ENCODE data around the gene MTCH2. TPM values are rescaled to one million over a fixed set of nuclear protein-coding genes. Genes with fewer than 3 reads are reported as not detected.
"Not testable (repeated sequence)": the region's sequence is repeated elsewhere in the genome, so short reads cannot be mapped to it uniquely, and the experiment has no call there.

Gene MTCH2
- total and polyA plus RNA-seq, 4 experiments from 2014 or later, result 23.6 to 66.8 (median 41.3) TPM

- H3K9me3 Mint-ChIP-seq; H3K27ac ChIP-seq (ENCODE audit: low read depth, low read length); H3K27me3 ChIP-seq (ENCODE audit: insufficient read depth, low read length); DNase-seq; H3K9me3 ChIP-seq (ENCODE audit: control insufficient read depth in 1 of 2, low read length in 2 of 2); H3K36me3 ChIP-seq (ENCODE audit: insufficient read depth, low read length); CTCF ChIA-PET (ENCODE audit: partially characterized antibody); H3K27me3 Mint-ChIP-seq; H3K4me3 ChIP-seq (ENCODE audit: low read length in 2 of 2): not testable (repeated sequence)
- peaks cover 23% of the 10 kb centered on the region for H3K4me1 ChIP-seq (ENCODE audit: insufficient read depth, low read length)
- POLR2A ChIA-PET (ENCODE audit: partially characterized antibody), result interaction anchor here (2.4 kb wide), 1 partner anchor 75 kb away, joined by 7 read pairs; the partner anchor contains the start of gene AGBL2
- peaks cover 11 to 31% (median 18%) of the 10 kb centered on the region in 4 donors for H3K4me1 Mint-ChIP-seq
- H3K36me3 Mint-ChIP-seq, result peaks cover 18 to 27% of the 10 kb centered on the region in 2 donors
- H3K4me3 Mint-ChIP-seq, result peak overlapping the region in 7 of 8 donors; percentile 10 to 98 (median 35)
- intact Hi-C loops (cut with micrococcal nuclease), result loop anchor here (5.0 kb wide), 1 partner anchor 73 kb away; the partner anchor contains the start of gene PTPMT1
- peak overlapping the region in 3 of 7 donors; percentile 53 to 95 (median 84) for H3K27ac Mint-ChIP-seq
Observed at GRCh38 chr11:47640506-47640905, 1.9 kb downstream of the MTCH2 start.

GRCh38 chr11:47636331-47636730, 6.0 kb downstream of the MTCH2 start:
- DNase-seq; H3K27ac ChIP-seq (ENCODE audit: low read depth, low read length); H3K9me3 Mint-ChIP-seq; H3K4me3 ChIP-seq (ENCODE audit: low read length in 2 of 2); H3K27me3 ChIP-seq (ENCODE audit: insufficient read depth, low read length); H3K9me3 ChIP-seq (ENCODE audit: control insufficient read depth in 1 of 2, low read length in 2 of 2); H3K4me3 Mint-ChIP-seq; H3K27me3 Mint-ChIP-seq; intact Hi-C loops (cut with micrococcal nuclease); H3K27ac Mint-ChIP-seq: not testable (repeated sequence)
- CTCF ChIA-PET (ENCODE audit: partially characterized antibody), result interaction anchor here (0.7 kb wide), 1 partner anchor 400 kb away, joined by 3 read pairs; no protein-coding TSS in a partner anchor
- Mint-ChIP-seq H3K36me3 (peaks cover 35 to 45% of the 10 kb centered on the region in 2 donors), H3K4me1 (peaks cover under 1 to 13% (median 7%) of the 10 kb centered on the region in 4 donors)
- peaks cover 32% of the 10 kb centered on the region for H3K36me3 ChIP-seq (ENCODE audit: insufficient read depth, low read length)
- peaks cover 10% of the 10 kb centered on the region for H3K4me1 ChIP-seq (ENCODE audit: insufficient read depth, low read length)
- POLR2A ChIA-PET (ENCODE audit: partially characterized antibody), result interaction anchor here (0.6 kb wide), 1 partner anchor 1710 kb away, joined by 3 read pairs; no protein-coding TSS in a partner anchor

- Mint-ChIP-seq H3K9me3 (no peaks in the 10 kb centered on the region), H3K27ac (peak overlapping the region in 1 of 7 donors; percentile 36), H3K4me1 (no peaks in the 10 kb centered on the region), H3K4me3 (no peak overlapping the region), H3K27me3 (no peaks in the 10 kb centered on the region), H3K36me3 (peaks cover 39 to 67% of the 10 kb centered on the region in 2 donors)
- Histone ChIP-seq H3K36me3 (ENCODE audit: insufficient read depth, low read length) (peaks cover 55% of the 10 kb centered on the region), H3K27ac (ENCODE audit: low read depth, low read length) (no peak overlapping the region), H3K4me1 (ENCODE audit: insufficient read depth, low read length) (no peaks in the 10 kb centered on the region), H3K4me3 (ENCODE audit: low read length in 2 of 2) (no peak overlapping the region), H3K9me3 (ENCODE audit: control insufficient read depth in 1 of 2, low read length in 2 of 2) (no peaks in the 10 kb centered on the region), H3K27me3 (ENCODE audit: insufficient read depth, low read length) (no peaks in the 10 kb centered on the region)
- intact Hi-C loops (cut with micrococcal nuclease), result no loop called here
- DNase-seq, result no peak
- CTCF ChIA-PET (ENCODE audit: partially characterized antibody), result no interaction called here
- POLR2A ChIA-PET (ENCODE audit: partially characterized antibody), result interaction anchor here (0.6 kb wide), 1 partner anchor 615 kb away, joined by 4 read pairs; no protein-coding TSS in a partner anchor
Observed at GRCh38 chr11:47631473-47631872, 10.9 kb downstream of the MTCH2 start.

GRCh38 chr11:47628026-47628425, 14.3 kb downstream of the MTCH2 start:
- Mint-ChIP-seq H3K36me3 (peaks cover 42 to 69% of the 10 kb centered on the region in 2 donors), H3K27ac (no peak overlapping the region), H3K4me1 (no peaks in the 10 kb centered on the region), H3K9me3 (no peaks in the 10 kb centered on the region), H3K4me3 (no peak overlapping the region), H3K27me3 (no peaks in the 10 kb centered on the region)
- Histone ChIP-seq H3K4me1 (ENCODE audit: insufficient read depth, low read length) (no peaks in the 10 kb centered on the region), H3K9me3 (ENCODE audit: control insufficient read depth in 1 of 2, low read length in 2 of 2) (no peaks in the 10 kb centered on the region), H3K36me3 (ENCODE audit: insufficient read depth, low read length) (peaks cover 57% of the 10 kb centered on the region), H3K4me3 (ENCODE audit: low read length in 2 of 2) (no peak overlapping the region), H3K27ac (ENCODE audit: low read depth, low read length) (no peak overlapping the region), H3K27me3 (ENCODE audit: insufficient read depth, low read length) (no peaks in the 10 kb centered on the region)
- intact Hi-C loops (cut with micrococcal nuclease), result no loop called here
- CTCF ChIA-PET (ENCODE audit: partially characterized antibody), result no interaction called here
- no peak for DNase-seq
- POLR2A ChIA-PET (ENCODE audit: partially characterized antibody), result no interaction called here

- no peak for DNase-seq
- Mint-ChIP-seq H3K4me1 (no peaks in the 10 kb centered on the region), H3K4me3 (no peak overlapping the region), H3K27ac (no peak overlapping the region), H3K36me3 (peaks cover 41 to 70% of the 10 kb centered on the region in 2 donors), H3K27me3 (no peaks in the 10 kb centered on the region), H3K9me3 (no peaks in the 10 kb centered on the region)
- Histone ChIP-seq H3K27me3 (ENCODE audit: insufficient read depth, low read length) (no peaks in the 10 kb centered on the region), H3K9me3 (ENCODE audit: control insufficient read depth in 1 of 2, low read length in 2 of 2) (no peaks in the 10 kb centered on the region), H3K4me1 (ENCODE audit: insufficient read depth, low read length) (no peaks in the 10 kb centered on the region), H3K4me3 (ENCODE audit: low read length in 2 of 2) (no peak overlapping the region), H3K36me3 (ENCODE audit: insufficient read depth, low read length) (peaks cover 65% of the 10 kb centered on the region), H3K27ac (ENCODE audit: low read depth, low read length) (no peak overlapping the region)
- CTCF ChIA-PET (ENCODE audit: partially characterized antibody), result interaction anchor here (0.7 kb wide), 1 partner anchor 214 kb away, joined by 3 read pairs; no protein-coding TSS in a partner anchor
- POLR2A ChIA-PET (ENCODE audit: partially characterized antibody), result no interaction called here
- intact Hi-C loops (cut with micrococcal nuclease), result no loop called here
Observed at GRCh38 chr11:47626234-47626633, 16.1 kb downstream of the MTCH2 start.

- H3K4me1 Mint-ChIP-seq, result no peaks in the 10 kb centered on the region
- Histone ChIP-seq H3K36me3 (ENCODE audit: insufficient read depth, low read length) (peaks cover 39% of the 10 kb centered on the region), H3K9me3 (ENCODE audit: control insufficient read depth in 1 of 2, low read length in 2 of 2) (no peaks in the 10 kb centered on the region), H3K27ac (ENCODE audit: low read depth, low read length) (no peak overlapping the region), H3K4me1 (ENCODE audit: insufficient read depth, low read length) (no peaks in the 10 kb centered on the region), H3K4me3 (ENCODE audit: low read length in 2 of 2) (no peak overlapping the region), H3K27me3 (ENCODE audit: insufficient read depth, low read length) (no peaks in the 10 kb centered on the region)
- POLR2A ChIA-PET (ENCODE audit: partially characterized antibody), result interaction anchor here (0.8 kb wide), 1 partner anchor 22 kb away, joined by 3 read pairs; no protein-coding TSS in a partner anchor
- H3K27ac Mint-ChIP-seq, result no peak overlapping the region
- H3K4me3 Mint-ChIP-seq, result no peak overlapping the region
- intact Hi-C loops (cut with micrococcal nuclease), result no loop called here
- H3K36me3 Mint-ChIP-seq, result peaks cover 34 to 52% of the 10 kb centered on the region in 2 donors
- H3K9me3 Mint-ChIP-seq, result no peaks in the 10 kb centered on the region
- CTCF ChIA-PET (ENCODE audit: partially characterized antibody), result no interaction called here
- no peak for DNase-seq
- H3K27me3 Mint-ChIP-seq, result no peaks in the 10 kb centered on the region
Observed at GRCh38 chr11:47620836-47621378, 21.5 kb downstream of the MTCH2 start.

GRCh38 chr11:47617417-47617809, 24.9 kb downstream of the MTCH2 start:
- H3K4me1 ChIP-seq (ENCODE audit: insufficient read depth, low read length), result no peaks in the 10 kb centered on the region
- Mint-ChIP-seq H3K27ac (peak overlapping the region in 1 of 7 donors; percentile 59), H3K4me3 (no peak overlapping the region), H3K4me1 (no peaks in the 10 kb centered on the region), H3K9me3 (no peaks in the 10 kb centered on the region), H3K27me3 (no peaks in the 10 kb centered on the region), H3K36me3 (peaks cover 20 to 36% of the 10 kb centered on the region in 2 donors)
- no peak overlapping the region for H3K27ac ChIP-seq (ENCODE audit: low read depth, low read length)
- no peaks in the 10 kb centered on the region for H3K9me3 ChIP-seq (ENCODE audit: control insufficient read depth in 1 of 2, low read length in 2 of 2)
- H3K36me3 ChIP-seq (ENCODE audit: insufficient read depth, low read length), result peaks cover 19% of the 10 kb centered on the region
- CTCF ChIA-PET (ENCODE audit: partially characterized antibody), result interaction anchor here (1.3 kb wide), 1 partner anchor 11 kb away, joined by 4 read pairs; no protein-coding TSS in a partner anchor
- H3K4me3 ChIP-seq (ENCODE audit: low read length in 2 of 2), result no peak overlapping the region
- POLR2A ChIA-PET (ENCODE audit: partially characterized antibody), result no interaction called here
- intact Hi-C loops (cut with micrococcal nuclease), result no loop called here
- no peak for DNase-seq
- no peaks in the 10 kb centered on the region for H3K27me3 ChIP-seq (ENCODE audit: insufficient read depth, low read length)

Measured in CD4-positive, alpha-beta memory T cell (primary cell).